ENCODE data around the gene TJP2.

Gene TJP2

GRCh38 chr9:69223605-69224004, 49.5 kb downstream of the TJP2 start:
- no peak overlapping the region for H3K27ac ChIP-seq

GRCh38 chr9:69229367-69229766, 55.3 kb downstream of the TJP2 start:
- no peaks in the 10 kb centered on the region; the same call in 1 of the 2 replicates for H4K20me1 ChIP-seq (ENCODE audit: insufficient read depth)
- H3K36me3 ChIP-seq (ENCODE audit: insufficient read depth), result no peaks in the 10 kb centered on the region
- H3K4me3 ChIP-seq (IDR thresholded peaks at IDR 0.05; ENCODE audit: insufficient read depth, low read depth, low read length), result no peak overlapping the region

More at GRCh38 chr9:69223605-69224004, 49.5 kb downstream of the TJP2 start:
- TF ChIP-seq CTCF (conservative IDR thresholded peaks at IDR 0.05; ENCODE audit: low read depth, low read length), result peak; percentile 59
- H3K36me3 ChIP-seq (ENCODE audit: insufficient read depth), result no peaks in the 10 kb centered on the region
- H3K4me1 ChIP-seq (ENCODE audit: low read depth, poor library complexity, severe bottlenecking), result no peaks in the 10 kb centered on the region
- no peak overlapping the region for H3K4me2 ChIP-seq
- no peaks in the 10 kb centered on the region; the same call in 1 of the 2 replicates for H4K20me1 ChIP-seq (ENCODE audit: insufficient read depth)
- no peak overlapping the region for H2AFZ ChIP-seq (ENCODE audit: low read depth)
- no peak overlapping the region for H3K9ac ChIP-seq
- no peaks in the 10 kb centered on the region for H3K27me3 ChIP-seq (ENCODE audit: insufficient read depth, low read depth)
- no peak overlapping the region for H3K4me3 ChIP-seq (IDR thresholded peaks at IDR 0.05; ENCODE audit: insufficient read depth, low read depth, low read length)
- no peaks in the 10 kb centered on the region for H3K79me2 ChIP-seq (ENCODE audit: insufficient read depth, low read depth)

GRCh38 chr9:69232135-69232534, 58.1 kb downstream of the TJP2 start:
- no peak for TF ChIP-seq CTCF (conservative IDR thresholded peaks at IDR 0.05; ENCODE audit: low read depth, low read length)
- no peaks in the 10 kb centered on the region for H3K36me3 ChIP-seq (ENCODE audit: insufficient read depth)
- H3K27ac ChIP-seq, result no peak overlapping the region

More at GRCh38 chr9:69229367-69229766, 55.3 kb downstream of the TJP2 start:
- Histone ChIP-seq H3K27ac (no peak overlapping the region), H3K4me1 (ENCODE audit: low read depth, poor library complexity, severe bottlenecking) (no peaks in the 10 kb centered on the region), H3K4me2 (no peak overlapping the region), H3K9ac (no peak overlapping the region), H3K79me2 (ENCODE audit: insufficient read depth, low read depth) (no peaks in the 10 kb centered on the region), H2AFZ (ENCODE audit: low read depth) (no peak overlapping the region), H3K27me3 (ENCODE audit: insufficient read depth, low read depth) (no peaks in the 10 kb centered on the region)
- no peak for TF ChIP-seq CTCF (conservative IDR thresholded peaks at IDR 0.05; ENCODE audit: low read depth, low read length)

GRCh38 chr9:69234683-69235082, 60.6 kb downstream of the TJP2 start:
- Histone ChIP-seq H4K20me1 (ENCODE audit: insufficient read depth) (no peaks in the 10 kb centered on the region), H3K9ac (no peak overlapping the region), H3K27ac (no peak overlapping the region), H3K4me3 (IDR thresholded peaks at IDR 0.05; ENCODE audit: insufficient read depth, low read depth, low read length) (no peak overlapping the region), H3K4me2 (no peak overlapping the region), H3K4me1 (ENCODE audit: low read depth, poor library complexity, severe bottlenecking) (no peaks in the 10 kb centered on the region), H3K36me3 (ENCODE audit: insufficient read depth) (no peaks in the 10 kb centered on the region), H3K79me2 (ENCODE audit: insufficient read depth, low read depth) (no peaks in the 10 kb centered on the region), H3K27me3 (ENCODE audit: insufficient read depth, low read depth) (no peaks in the 10 kb centered on the region), H2AFZ (ENCODE audit: low read depth) (no peak overlapping the region)
- no peak for TF ChIP-seq CTCF (conservative IDR thresholded peaks at IDR 0.05; ENCODE audit: low read depth, low read length)

More at GRCh38 chr9:69232135-69232534, 58.1 kb downstream of the TJP2 start:
- no peaks in the 10 kb centered on the region; the same call in 1 of the 2 replicates for H4K20me1 ChIP-seq (ENCODE audit: insufficient read depth)
- H3K9ac ChIP-seq, result no peak overlapping the region
- no peaks in the 10 kb centered on the region for H3K27me3 ChIP-seq (ENCODE audit: insufficient read depth, low read depth)
- H3K4me2 ChIP-seq, result no peak overlapping the region
- no peak overlapping the region for H2AFZ ChIP-seq (ENCODE audit: low read depth)
- H3K79me2 ChIP-seq (ENCODE audit: insufficient read depth, low read depth), result no peaks in the 10 kb centered on the region
- no peak overlapping the region for H3K4me3 ChIP-seq (IDR thresholded peaks at IDR 0.05; ENCODE audit: insufficient read depth, low read depth, low read length)
- no peaks in the 10 kb centered on the region for H3K4me1 ChIP-seq (ENCODE audit: low read depth, poor library complexity, severe bottlenecking)

Measured in KMS-11 (cell line).